GM18867 (cell line): ENCODE data around the gene LARGE2.
"Not testable (repeated sequence)": the region's sequence is repeated elsewhere in the genome, so short reads cannot be mapped to it uniquely, and the experiment has no call there.

Source experiments
- ATAC-seq: cut with Tn5 transposase; IDR thresholded peaks from one replicate; pipeline ENCODE4 v1.9.1; 2021; ENCODE audit warnings: mild to moderate bottlenecking, moderate library complexity; ENCODE audit not compliant: unreplicated experiment

LARGE2 gene

DNA sequence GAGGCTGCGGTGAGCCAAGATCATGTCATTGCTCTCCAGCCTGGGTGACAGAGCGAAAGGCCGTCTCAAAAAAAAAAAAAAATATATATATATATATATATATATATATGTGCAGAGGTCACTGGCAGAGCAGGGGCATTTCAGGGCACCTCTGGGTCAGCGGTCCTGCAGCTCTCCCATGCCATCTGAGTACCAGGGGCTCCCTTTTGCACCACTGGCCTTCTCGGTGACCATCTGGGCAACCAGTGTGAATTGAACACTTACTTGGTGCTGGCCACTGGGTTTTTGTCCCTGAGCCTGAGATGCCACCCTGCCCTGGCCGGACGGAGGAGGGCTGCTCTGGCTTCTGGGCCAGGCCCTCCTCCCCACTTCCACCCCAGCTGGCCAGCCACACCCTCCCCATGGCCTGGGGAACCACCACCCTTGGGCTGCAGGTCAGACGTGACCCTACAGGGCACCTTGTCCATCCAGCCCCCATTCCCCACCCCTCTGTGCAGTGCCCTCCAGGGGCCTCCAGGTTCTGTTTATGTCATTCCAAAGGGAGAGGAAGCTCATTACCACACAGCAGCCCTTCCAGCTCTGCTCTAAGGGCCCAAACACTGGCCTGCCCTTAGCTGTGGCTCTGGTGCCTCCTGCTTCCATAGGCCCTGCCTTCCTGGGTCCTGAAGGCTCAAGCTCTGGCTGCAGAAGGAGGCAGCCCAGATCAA, 26.8 kb upstream of the LARGE2 start:
- no peak for ATAC-seq

GRCh38 chr11:45896422-45896984, 26.0 kb upstream of the LARGE2 start:
- no peak for ATAC-seq

- no peak for ATAC-seq
These were observed 24.9 kb upstream of the LARGE2 start for GRCh38 chr11:45897556-45897955.

DNA sequence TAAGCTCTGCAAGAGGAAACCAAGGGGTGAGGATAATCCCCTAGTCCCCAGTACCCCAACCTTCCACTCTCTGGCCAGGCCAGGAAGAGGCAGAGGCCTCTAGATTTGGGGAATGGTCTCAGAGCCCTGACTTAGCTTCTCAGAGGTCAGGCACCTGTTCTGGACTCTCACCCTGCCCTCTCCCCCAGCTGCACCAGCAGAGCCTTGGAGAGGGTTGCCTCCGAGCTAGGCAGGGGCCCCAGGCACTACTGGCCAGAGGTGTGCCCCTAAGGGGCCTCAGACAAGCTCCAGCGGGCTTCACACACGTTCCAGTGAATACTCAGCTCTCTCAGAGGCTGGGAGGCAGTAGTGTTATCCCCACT, 23.4 kb upstream of the LARGE2 start:
- no peak for ATAC-seq

- peak; percentile 59 for ATAC-seq
These were observed 22.8 kb upstream of the LARGE2 start for GRCh38 chr11:45899448-45900174.

DNA sequence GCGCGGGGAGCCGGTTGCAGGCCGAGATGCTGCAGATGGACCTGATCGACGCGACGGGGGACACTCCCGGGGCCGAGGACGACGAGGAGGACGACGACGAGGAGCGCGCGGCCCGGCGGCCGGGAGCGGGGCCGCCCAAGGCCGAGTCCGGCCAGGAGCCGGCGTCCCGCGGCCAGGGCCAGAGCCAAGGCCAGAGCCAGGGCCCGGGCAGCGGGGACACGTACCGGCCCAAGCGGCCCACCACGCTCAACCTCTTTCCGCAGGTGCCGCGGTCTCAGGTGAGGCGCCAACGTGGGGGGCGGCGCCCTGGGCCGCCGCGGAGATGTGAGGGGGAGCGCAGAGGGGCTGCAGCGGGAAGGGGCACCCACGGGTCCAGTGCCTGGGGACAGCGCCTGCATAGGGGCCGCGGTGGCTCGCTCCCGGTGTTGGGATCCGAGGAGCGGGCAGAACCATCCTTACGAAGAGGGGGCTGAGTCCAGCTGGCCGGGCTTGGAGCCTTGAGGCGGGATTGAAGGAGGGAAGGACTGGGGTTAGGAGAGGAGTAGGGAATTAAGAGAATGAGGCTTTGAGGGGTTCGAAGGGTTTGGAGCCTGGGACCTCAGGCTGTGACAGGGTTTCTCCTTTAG, 22.2 kb upstream of the LARGE2 start:
- peak; percentile 3 for ATAC-seq

DNA sequence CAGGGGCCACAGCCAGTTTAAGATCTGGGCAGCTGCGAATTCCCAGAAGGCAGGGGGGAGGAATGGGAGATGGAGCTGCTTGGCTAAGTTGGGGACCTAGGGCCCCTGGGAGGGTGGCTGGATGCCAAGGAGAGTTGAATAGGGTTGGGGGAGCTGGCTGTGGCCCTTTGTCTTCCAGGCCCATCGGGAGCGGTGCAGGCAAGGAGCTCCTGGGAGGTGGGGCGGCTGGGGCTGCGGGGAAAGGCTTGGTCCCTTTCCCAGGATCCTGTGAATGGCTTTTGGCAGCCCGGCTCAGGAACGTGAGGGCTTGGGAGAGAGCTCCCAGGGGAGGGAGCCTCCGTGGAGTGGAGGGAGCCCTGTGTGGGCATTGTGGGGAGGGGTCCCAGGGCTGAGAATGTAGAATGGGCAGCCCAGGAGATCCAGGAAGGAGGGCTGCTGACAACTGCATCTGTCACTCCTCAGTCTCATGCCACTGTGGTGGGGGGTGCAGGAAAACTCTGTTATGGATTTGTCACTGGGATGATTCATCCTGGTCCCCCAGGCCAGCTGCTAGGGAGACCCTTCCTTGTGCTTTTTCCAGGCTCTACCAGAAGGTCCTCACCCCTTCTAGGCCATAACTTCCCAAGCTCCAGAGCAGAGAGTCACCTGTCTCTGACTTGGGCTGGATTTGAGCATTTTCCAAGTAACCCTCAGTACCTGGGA, 21.4 kb upstream of the LARGE2 start:
- no peak for ATAC-seq

- no peak for ATAC-seq
These were observed 20.8 kb upstream of the LARGE2 start for GRCh38 chr11:45901626-45902025.

GRCh38 chr11:45902452-45903380, 19.7 kb upstream of the LARGE2 start:
- ATAC-seq, result no peak

GRCh38 chr11:45904309-45904915, 18.0 kb upstream of the LARGE2 start:
- no peak for ATAC-seq

DNA sequence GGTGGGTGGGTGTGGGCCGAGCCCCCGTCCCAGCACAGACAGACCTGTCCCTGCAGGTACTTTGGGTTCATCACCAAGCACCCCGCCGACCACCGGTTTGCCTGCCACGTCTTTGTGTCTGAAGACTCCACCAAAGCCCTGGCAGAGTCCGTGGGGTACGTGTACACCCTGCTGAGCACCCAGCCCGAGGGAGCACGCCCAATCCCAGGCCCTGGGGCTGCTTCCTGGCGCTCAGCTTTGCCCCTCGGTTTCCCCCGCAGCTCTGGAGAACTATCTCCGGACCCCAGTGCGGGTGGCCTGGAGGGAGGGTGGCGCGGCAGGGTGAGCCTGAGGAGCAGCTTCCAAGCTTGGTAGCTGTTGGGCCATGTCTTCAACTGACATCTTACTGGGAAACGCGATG, 17.4 kb upstream of the LARGE2 start:
- ATAC-seq, result no peak

GRCh38 chr11:45905576-45905975, 16.9 kb upstream of the LARGE2 start:
- ATAC-seq, result not testable (repeated sequence)

DNA sequence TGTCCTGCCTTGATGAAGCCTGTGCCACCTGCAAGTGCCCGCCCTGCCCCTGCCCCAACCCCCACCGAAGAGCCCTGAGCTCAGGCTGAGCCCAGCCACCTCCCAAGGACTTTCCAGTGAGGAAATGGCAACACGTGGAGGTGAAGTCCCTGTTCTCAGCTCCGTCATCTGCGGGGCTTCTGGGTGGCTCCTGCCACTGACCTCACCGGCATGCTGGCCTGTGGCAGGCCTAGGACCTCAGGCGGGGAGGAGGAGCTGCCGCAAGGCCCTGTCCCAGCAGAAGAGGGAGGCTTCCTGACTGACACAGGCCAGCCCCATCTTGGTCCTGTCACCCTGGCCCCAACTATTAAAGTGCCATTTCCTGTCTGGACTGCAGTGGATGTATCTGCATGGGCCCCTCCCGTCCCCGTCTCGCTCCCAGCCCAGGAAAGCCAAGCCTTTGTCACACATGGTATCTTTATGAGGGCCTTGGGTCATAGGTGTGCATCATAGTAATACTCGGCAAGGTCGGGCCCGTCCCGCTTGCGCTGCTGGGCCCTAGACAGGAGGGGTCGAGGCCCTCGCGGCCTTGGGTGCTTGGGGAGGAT, 16.3 kb upstream of the LARGE2 start:
- no peak for ATAC-seq

GRCh38 chr11:45906965-45907611, 15.4 kb upstream of the LARGE2 start, which contains the start of gene FREY1:
TSS of gene FREY1 (minus strand) at chr11:45907271. CDS start at chr11:45907245, 26 bp downstream.
- ATAC-seq, result no peak

DNA sequence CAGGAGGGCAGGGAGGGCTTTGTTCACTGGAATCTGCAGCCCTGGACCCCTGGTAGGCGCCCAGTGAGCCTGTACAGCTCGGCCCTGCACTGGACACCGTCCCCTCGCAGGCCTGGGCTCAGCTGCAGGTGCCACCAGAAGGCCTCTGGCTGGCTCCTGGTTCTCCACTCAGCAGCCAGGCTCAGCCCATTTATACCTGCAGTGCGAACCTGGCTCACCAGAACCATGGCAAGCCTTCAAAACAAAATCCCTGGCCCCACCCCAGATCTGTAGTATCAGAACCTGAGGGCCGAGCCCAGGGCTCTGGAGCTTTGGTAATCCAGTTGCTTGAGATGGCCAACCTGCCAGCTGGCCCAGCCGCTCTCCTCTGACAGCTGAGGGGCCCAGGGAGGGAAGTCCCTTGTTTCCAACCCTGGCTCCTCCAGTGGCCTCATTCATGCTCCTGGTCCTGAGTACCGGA, 14.5 kb upstream of the LARGE2 start:
- no peak for ATAC-seq

DNA sequence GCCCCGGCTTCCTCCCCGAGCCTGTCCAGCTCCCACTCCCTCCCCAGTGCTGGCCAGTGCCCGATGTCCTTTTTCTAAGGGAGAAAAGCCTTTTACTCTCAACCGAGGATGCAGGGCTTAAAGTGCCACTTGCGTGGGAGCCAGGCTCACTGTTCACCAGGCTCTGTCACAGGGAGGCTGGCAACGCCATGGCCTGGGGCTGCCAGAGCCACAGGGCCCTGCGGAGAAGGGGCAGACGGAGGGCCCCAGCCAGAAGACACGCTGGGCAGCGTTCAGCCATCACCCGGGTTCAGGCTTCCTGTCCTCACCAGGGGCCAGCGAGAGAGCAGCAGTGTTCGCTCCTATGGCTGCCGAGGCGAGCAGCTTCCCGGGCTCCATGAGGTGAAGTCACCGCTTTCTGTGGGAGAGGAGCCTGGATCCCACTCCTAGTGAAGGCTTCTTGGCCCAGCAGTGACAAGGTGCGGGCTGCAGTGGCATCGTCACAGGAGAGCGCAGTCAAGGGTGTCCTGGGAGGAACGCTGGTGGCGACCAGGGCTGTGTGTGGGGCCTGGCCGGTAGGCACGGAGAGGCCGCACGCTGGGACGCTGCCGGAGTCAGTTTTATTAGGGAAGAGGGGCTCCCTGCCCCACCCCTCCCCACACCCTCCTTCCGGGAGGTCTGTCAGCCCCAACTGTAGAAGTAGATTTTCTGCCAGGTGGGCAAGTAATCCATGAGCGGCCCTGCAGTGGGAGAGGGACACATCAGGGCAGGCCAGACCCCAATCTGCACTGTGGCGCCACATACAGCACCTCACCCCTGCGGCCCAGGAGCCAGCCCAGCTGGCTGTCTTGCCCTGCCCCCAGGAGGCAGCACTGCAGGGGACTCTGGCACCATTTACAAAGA, 12.6 kb upstream of the LARGE2 start:
- no peak for ATAC-seq

- ATAC-seq, result no peak
These were observed 11.8 kb upstream of the LARGE2 start for GRCh38 chr11:45910623-45911022.

DNA sequence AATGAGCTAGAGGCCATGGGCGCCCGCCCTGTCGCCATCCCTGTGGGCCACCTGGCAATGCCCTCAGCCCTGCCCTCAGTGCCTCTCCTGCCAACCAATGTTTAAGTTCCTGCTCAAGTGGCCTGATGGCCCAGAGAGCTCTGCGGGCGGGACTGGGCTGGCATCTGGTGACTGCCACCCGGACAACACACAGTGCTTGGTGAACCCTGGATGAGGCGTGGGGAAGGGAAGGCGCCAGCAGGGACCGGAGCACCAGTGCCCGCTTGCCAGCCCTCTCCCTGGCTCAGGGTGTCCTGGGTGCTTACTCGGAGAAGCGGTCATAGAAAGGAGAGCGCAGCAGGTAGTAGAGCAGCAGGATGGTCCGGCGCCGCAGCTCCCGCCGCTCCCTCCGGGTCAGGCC, 8.9 kb upstream of the LARGE2 start:
- ATAC-seq, result no peak
